GM10266 (cell line): ENCODE data around the gene PADI3.

Source experiments
- DNase-seq: peaks from one replicate; pipeline ENCODE4 v3.0.0; 2012; ENCODE audit errors: extremely low spot score
- CTCF ChIP-seq: IDR thresholded peaks from 2 replicates; pipeline ENCODE4 v1.5.1; 2012; ENCODE audit warnings: mild to moderate bottlenecking, low read depth; ENCODE audit not compliant: control insufficient read depth, insufficient read depth; ENCODE audit errors: missing control alignments

Gene PADI3

GRCh38 chr1:17232759-17233661 is 15.9 kb upstream of the PADI3 start:
- TF ChIP-seq CTCF = no peak
- no peak for DNase-seq

- no peak for TF ChIP-seq CTCF
- no peak for DNase-seq
Observed at GRCh38 chr1:17233675-17234320, 15.1 kb upstream of the PADI3 start.

- DNase-seq = no peak
- no peak for TF ChIP-seq CTCF
Observed at GRCh38 chr1:17234405-17234804, 14.5 kb upstream of the PADI3 start.

GRCh38 chr1:17235135-17235885 is 13.6 kb upstream of the PADI3 start:
- no peak for DNase-seq
- no peak for TF ChIP-seq CTCF

- TF ChIP-seq CTCF = peak; percentile 89
- peak; percentile 84 for DNase-seq
Observed at GRCh38 chr1:17236779-17237560, 11.9 kb upstream of the PADI3 start.

GRCh38 chr1:17237561-17237903 is 11.4 kb upstream of the PADI3 start:
- no peak for DNase-seq
- no peak for TF ChIP-seq CTCF
